GM12878 (cell line): ENCODE results near the gene COL28A1. TPM values are rescaled to one million over a fixed set of nuclear protein-coding genes. Genes with fewer than 3 reads are reported as not detected.

Experiments used
- ATAC-seq: fragments of 200-7000 bp; cut with Tn5 transposase; 3 replicates; pipeline ENCODE4 v1.9.1; 2020; ENCODE audit warnings: mild to moderate bottlenecking, moderate library complexity
- BruUV-seq: library from RNA; stranded (reverse); fragments of 400-500 nt; replicated peaks from 2 replicates; lab custom pipeline; 2021; lab: Mats Ljungman, UMichigan
- CTCF ChIA-PET: fragments of 300-600 bp; sonication (Branson Sonifier 250); formaldehyde crosslinking; extraction: SDS; loops from one replicate; lab custom pipeline; 2021; ENCODE audit warnings: inconsistent platforms; lab: Yijun Ruan, JAX
- POLR2A ChIA-PET: fragments of 350-600 bp; formaldehyde crosslinking; extraction: SDS; loops from one replicate; lab custom pipeline; 2021; ENCODE audit warnings: inconsistent platforms; lab: Charles Lee
- RAD21 ChIA-PET: fragments of 300-600 bp; sonication (Branson Sonifier 250); formaldehyde crosslinking; loops from one replicate; lab custom pipeline; 2023; ENCODE audit warnings: antibody characterized with exemption; ENCODE audit not compliant: unreplicated experiment; lab: Charles Lee
- SMC1A ChIA-PET: fragments of 300-600 bp; sonication (Branson Sonifier 250); formaldehyde crosslinking; loops from one replicate; lab custom pipeline; 2023; ENCODE audit not compliant: unreplicated experiment, uncharacterized antibody; lab: Charles Lee
- DNase-seq: peaks from one replicate; pipeline ENCODE4 v3.0.0-alpha.2; 2011; ENCODE audit warnings: low read depth, low spot score
- FAIRE-seq: peaks from 3 replicates; lab custom pipeline; 2011; peaks lifted over from hg19 to GRCh38; lab: Jason Lieb, UNC
- H2AFZ ChIP-seq: 2 replicates; pipeline ENCODE4 v1.6.0; 2011; ENCODE audit warnings: low read depth, low read length, control low read depth; ENCODE audit not compliant: control insufficient read depth
- H3K27ac ChIP-seq: 2 replicates; pipeline ENCODE4 v1.5.1; 2011; ENCODE audit warnings: control low read depth; ENCODE audit not compliant: control insufficient read depth, insufficient read depth
- H3K27me3 ChIP-seq, 2 experiments: replicated peaks in 1 of 2; 2 replicates each; pipeline versions ENCODE4 v1.6.0 to v1.6.1; 2011; ENCODE audit warnings: low read length in 1 of 2; ENCODE audit not compliant: control insufficient read depth in 2 of 2, insufficient read depth in 2 of 2
- H3K36me3 ChIP-seq, 2 experiments: 2 replicates each; pipeline ENCODE4 v1.5.1; 2011; ENCODE audit warnings: low read length in 1 of 2; ENCODE audit not compliant: control insufficient read depth in 2 of 2, insufficient read depth in 2 of 2
- H3K4me1 ChIP-seq: 2 replicates; pipeline ENCODE4 v1.6.1; 2011; ENCODE audit warnings: mild to moderate bottlenecking, low read length, moderate library complexity, mixed read lengths; ENCODE audit not compliant: control insufficient read depth, insufficient read depth
- H3K4me2 ChIP-seq: 2 replicates; pipeline ENCODE4 v1.6.0; 2011; ENCODE audit warnings: control low read depth; ENCODE audit not compliant: control insufficient read depth, insufficient read depth
- H3K4me3 ChIP-seq: fragments of 200-600 bp; sonication (generic); 2 replicates; pipeline ENCODE4 v1.5.1; 2016
- H3K79me2 ChIP-seq: 2 replicates; pipeline ENCODE4 v1.6.0; 2011; ENCODE audit warnings: low read length; ENCODE audit not compliant: control insufficient read depth, insufficient read depth
- H3K9ac ChIP-seq: 2 replicates; pipeline ENCODE4 v1.8.0; 2011; ENCODE audit warnings: low read length, control low read depth, mixed read lengths; ENCODE audit not compliant: control insufficient read depth, insufficient read depth
- H3K9me3 ChIP-seq: replicated peaks from 3 replicates; pipeline ENCODE4 v1.5.1; 2011; ENCODE audit warnings: mild to moderate bottlenecking, low read length; ENCODE audit not compliant: control insufficient read depth, insufficient read depth
- H4K20me1 ChIP-seq: 2 replicates; pipeline ENCODE4 v1.6.0; 2011; ENCODE audit not compliant: control insufficient read depth, insufficient read depth
- ATF2 ChIP-seq: IDR thresholded peaks from 2 replicates; pipeline ENCODE4 v1.6.1; 2012; ENCODE audit warnings: low read length, inconsistent platforms
- CREB1 ChIP-seq: IDR thresholded peaks from 2 replicates; pipeline ENCODE4 v1.6.1; 2012; ENCODE audit warnings: low read depth, mild to moderate bottlenecking, inconsistent platforms
- FOXM1 ChIP-seq: IDR thresholded peaks from 2 replicates; pipeline ENCODE4 v1.6.1; 2012; ENCODE audit warnings: low read depth, mild to moderate bottlenecking, inconsistent platforms, low read length, moderate library complexity
- HDAC6 ChIP-seq: fragments of 200-600 bp; sonication (generic); IDR thresholded peaks from one replicate; pipeline ENCODE4 v1.8.0; 2017; ENCODE audit warnings: antibody characterized with exemption; ENCODE audit not compliant: unreplicated experiment
- NFIC ChIP-seq: IDR thresholded peaks from 2 replicates; pipeline ENCODE4 v1.6.1; 2012; ENCODE audit warnings: low read depth, mild to moderate bottlenecking, inconsistent platforms, low read length, moderate library complexity
- SIX5 ChIP-seq: IDR thresholded peaks from 2 replicates; pipeline ENCODE4 v1.6.1; 2011; ENCODE audit warnings: mild to moderate bottlenecking, low read depth, low read length, moderate library complexity; ENCODE audit not compliant: severe bottlenecking
- ZBTB33 ChIP-seq: fragments of 450-650 bp; IDR thresholded peaks from 2 replicates; pipeline ENCODE4 v1.6.1; 2017; ENCODE audit warnings: mild to moderate bottlenecking
- WGBS: methylation state at CpG from one replicate; pipeline ENCODE4 v1.1.6; 2016; ENCODE audit warnings: low lambda C conversion rate; ENCODE audit not compliant: insufficient replicate concordance, insufficient coverage; ENCODE audit errors: missing lambda C conversion rate; 5-methylcytosine and 5-hydroxymethylcytosine counted together
- in situ Hi-C: fragments of 300-500 bp; cut with MboI; formaldehyde crosslinking; loops from 9 replicates; pipeline ENCODE4 v1.14.3; 2018; ENCODE audit warnings: mixed read lengths
- intact Hi-C: fragments of 100-400 bp; cut with micrococcal nuclease; formaldehyde crosslinking; loops from one replicate; pipeline ENCODE4 v1.14.2; 2022; ENCODE audit not compliant: unreplicated experiment
- polyA plus RNA-seq, 11 experiments: library from polyadenylated mRNA; depleted of rRNA in 4 of 11; unstranded in 6 of 11; stranded (reverse) in 5 of 11; fragments of >200 nt; fragmentation: Nextera tagmentation in 4 of 11; fragmentation: Illumina TruSeq in 1 of 11; extraction: Ambion mirVana in 4 of 11; extraction: Trizol in 1 of 11; gene quantifications; 1 replicate in 1 of 11; 2 replicates in 10 of 11; pipeline versions ENCODE4 v1.2.1 to v1.2.3, GENCODE V29; 2011 to 2016; ENCODE audit warnings: inconsistent platforms in 2 of 11, missing spikeins in 2 of 11, low read depth in 1 of 11
- total RNA-seq, 4 experiments: library from RNA; depleted of rRNA in 3 of 4; stranded (reverse); fragments of >200 nt in 3 of 4; fragmentation: Illumina TruSeq in 1 of 4; extraction: Trizol in 1 of 4; gene quantifications; 2 replicates each; pipeline versions ENCODE4 v1.2.1 to v1.2.3, GENCODE V29; 2013 to 2021

Gene COL28A1
- total and polyA plus RNA-seq, 10 of the 15 experiments (the other 5 are each of a cell fraction or from before 2014, with no cell fraction given): 0.05 to 0.22 TPM; not detected in 8

GRCh38 chr7:7329326-7329725 is 206.3 kb downstream of the COL28A1 start:
- H3K36me3 ChIP-seq: no peaks in the 10 kb centered on the region
- ChIA-PET CTCF (interaction anchor here (0.9 to 1.0 kb wide), 2 partner anchors 9 to 70 kb away, joined by 3 read pairs; no protein-coding TSS in a partner anchor), SMC1A (interaction anchor here (0.9 kb wide), 1 partner anchor 148 kb away, joined by 3 read pairs; no protein-coding TSS in a partner anchor), POLR2A (no interaction called here), RAD21 (no interaction called here)
- DNase-seq (no peak), ATAC-seq (no peak), FAIRE-seq (no peak)
- H3K9ac ChIP-seq: no peak overlapping the region
- no TSS peak for BruUV-seq
- no peaks in the 10 kb centered on the region for H3K79me2 ChIP-seq
- intact Hi-C loops: no loop called here
- no peaks in the 10 kb centered on the region; the same call in 2 of the 3 replicates for H3K9me3 ChIP-seq
- no peak overlapping the region for H3K27ac ChIP-seq
- no peaks in the 10 kb centered on the region for H3K4me1 ChIP-seq
- H3K27me3 ChIP-seq: no peaks in the 10 kb centered on the region
- in situ Hi-C loops: no loop called here
- H2AFZ ChIP-seq: no peak overlapping the region
- H3K4me3 ChIP-seq: no peak overlapping the region
- H4K20me1 ChIP-seq: no peaks in the 10 kb centered on the region
- TF ChIP-seq HDAC6 (no peak), ATF2 (no peak), NFIC (no peak), FOXM1 (no peak), SIX5 (no peak), CREB1 (no peak), ZBTB33 (no peak)
- 0% methylated on average over 1 of the region's 1 CpG for WGBS
- no peak overlapping the region for H3K4me2 ChIP-seq
